ENCODE results near the gene PSIP1. TPM values are rescaled to one million over a fixed set of nuclear protein-coding genes. Genes with fewer than 3 reads are reported as not detected.
"Not testable (repeated sequence)": the region's sequence is repeated elsewhere in the genome, so short reads cannot be mapped to it uniquely, and the experiment has no call there.

The PSIP1 gene
- polyA plus RNA-seq, 5 donors, result 125 to 219 (median 199) TPM

DNA sequence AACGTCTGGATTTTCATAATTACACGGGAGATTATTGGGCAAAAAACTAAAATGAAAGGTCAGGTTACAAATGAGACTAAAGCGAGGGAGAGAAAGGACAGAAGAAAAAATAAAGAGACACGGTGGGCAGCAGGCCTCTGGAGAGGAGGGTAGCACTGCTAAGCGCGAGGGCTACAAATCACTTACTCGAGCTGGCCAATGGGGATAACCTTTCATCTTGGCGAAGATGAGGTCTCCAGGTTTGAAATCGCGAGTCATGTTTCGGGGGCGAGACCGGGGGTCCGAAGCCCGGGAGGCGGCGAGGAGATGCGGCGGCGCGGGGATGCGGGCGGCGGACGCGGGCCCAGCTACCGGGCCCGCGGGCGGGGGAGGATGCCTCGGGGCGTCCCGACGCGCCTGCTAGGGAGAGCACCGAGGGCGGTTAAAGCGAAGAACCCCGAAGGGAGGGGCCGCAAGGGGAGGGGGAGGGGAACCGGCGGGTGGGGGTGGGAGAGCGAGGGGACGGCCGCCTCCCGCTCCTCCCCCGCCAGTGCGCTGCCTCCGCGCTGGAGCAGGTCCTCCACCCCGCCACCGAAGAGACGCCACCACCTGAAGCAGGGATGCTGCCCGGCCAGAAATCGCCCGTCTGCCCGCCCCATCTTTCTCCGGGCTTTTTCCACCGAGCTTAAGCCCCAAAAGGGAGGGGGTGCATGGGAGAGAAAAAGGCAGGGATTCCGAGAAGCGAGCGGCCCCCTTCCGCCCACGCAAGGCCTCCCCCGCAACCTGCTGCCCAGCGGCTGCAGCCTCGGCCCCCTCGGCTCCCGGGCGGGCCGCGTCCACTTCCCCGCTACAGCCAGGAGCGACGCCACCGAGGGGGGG is 610 bp downstream of the PSIP1 start:
- DNase-seq, result peak in 1 of 2 donors; percentile 20

DNA sequence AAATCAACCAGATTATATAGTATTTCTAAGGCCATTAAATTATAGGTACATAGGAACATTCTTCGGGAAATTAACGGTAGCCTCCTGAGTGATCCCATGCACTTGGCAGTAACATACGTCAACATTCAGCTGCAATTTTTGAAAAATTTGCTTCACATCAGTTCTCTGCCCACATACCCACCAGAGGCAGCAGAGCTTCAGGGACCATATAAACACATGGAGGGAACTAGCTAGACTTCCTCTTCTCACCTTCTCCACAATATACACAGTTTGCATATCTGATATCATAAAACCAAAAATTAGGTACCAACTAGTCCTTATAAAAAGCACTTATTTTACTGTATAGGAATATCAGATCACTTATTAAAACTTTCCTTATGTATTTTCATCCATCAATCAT is 4.8 kb downstream of the PSIP1 start:
- no peak for DNase-seq

DNA sequence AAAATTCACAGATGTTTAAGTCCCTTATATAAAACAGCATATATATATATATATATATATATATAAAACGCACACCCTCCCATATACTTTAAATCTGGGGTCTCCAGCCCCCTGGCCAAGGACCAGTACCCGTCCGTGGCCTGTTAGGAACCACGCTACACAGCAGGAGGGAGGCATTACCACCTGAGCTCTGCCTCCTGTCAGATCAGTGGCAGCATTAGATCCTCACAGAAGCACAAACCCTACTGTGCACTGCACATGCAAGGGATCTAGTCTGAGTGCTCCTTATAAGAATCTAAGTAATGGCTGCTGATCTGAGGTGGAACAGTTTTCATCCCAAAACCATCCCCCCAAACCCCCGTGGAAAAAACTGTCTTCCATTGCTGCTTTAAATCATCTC is 9.0 kb downstream of the PSIP1 start:
- no peak for DNase-seq

DNA sequence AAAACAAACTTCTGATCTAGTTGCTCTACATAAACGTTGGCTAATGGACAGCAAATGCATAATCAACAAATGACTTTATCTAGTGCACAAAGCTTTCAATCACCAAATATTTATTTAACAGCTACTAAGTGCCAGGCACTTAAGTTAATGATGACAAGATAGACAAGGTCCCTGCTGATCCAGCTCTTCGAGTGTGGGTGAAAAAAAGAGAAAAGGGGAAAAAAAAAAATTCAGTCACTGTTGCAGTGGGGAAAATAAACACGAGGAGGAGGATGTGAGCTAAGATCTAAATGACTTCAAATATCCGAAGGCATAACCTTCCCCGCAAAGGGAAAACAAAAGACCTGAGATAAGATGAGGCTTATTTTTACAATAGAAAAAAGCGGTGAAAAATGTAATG is 9.6 kb downstream of the PSIP1 start:
- no peak for DNase-seq

DNA sequence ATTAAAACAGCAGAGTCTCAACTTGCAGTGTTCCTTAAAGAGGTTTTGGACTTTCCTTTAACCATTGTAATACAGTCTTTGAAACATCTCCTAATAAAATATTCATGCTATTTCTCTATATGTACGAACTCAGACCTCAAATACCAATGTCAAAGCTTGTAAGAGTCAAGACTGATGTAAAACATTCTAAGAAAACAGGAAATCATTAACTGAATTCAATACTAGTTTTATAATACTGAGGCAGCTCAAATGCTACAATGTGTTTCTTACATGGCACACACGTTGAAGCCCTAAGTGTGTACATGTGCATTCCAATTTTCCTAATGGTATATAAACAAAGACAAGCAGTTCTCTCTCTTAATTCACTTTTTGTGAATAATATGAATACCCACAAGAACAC is 11.6 kb downstream of the PSIP1 start:
- DNase-seq, result no peak

DNA sequence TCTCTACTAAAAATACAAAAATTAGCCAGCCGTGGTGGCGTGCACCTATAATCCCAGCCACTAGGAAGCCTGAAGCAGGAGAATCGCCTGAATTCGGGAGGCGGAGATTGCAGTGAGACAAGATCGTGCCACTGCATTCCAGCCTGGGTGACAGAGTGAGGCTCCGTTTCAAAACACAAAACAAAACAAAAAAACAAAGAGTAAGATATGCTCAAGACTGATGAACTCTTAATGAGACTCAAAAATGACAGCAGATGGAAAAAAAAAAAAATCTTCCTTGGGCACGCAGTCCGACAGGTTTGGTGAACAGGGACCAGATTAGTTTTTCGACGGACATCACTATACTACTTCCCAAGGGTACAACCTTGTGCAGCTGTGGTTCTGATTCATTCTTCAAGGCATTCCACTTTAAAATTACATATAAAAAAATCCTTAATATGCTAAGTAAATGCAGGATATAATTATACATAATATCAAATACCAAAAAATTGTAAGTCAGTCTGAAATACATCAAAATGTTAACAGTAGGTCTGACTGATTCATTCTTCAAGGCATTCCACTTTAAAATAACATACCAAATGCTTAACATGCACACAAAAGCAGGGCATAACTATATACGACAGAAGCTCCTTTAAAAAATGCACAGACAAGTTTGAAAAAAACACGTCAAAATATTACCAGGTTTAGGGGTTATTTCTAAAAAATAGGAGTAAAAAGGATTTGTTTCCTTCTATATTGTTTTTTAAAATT is 12.3 kb downstream of the PSIP1 start:
- no peak for DNase-seq

DNA sequence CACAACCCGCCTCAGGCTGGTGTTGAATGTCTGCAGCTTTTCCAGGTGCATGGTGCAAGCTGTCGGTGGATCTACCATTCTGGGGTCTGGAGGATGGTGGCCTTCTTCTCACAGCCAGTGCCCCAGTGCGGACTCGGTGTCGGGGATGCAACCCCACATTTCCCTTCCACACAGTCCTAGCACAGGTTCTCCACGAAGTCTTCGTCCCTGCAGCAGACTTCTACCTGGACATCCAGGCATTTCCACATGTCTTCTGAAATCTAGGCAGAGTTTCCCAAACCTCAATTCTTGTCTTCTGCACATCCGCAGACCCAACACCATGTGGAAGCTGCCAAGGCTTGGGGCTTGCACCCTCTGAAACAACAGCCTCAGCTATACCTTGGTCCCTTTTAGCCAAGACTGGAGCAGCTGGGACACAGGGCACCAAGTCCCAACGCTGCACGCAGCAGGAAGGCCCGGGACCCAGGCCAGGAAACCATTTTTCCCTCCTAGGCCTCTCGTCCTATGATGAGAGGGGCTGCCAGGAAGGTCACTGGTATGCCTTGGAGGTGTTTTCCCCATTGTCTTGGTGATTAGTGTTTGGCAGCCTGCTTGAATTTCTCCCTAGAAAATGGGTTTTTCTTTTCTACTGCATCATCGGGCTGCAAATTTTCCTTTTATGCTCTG is 18.2 kb downstream of the PSIP1 start:
- DNase-seq, result no peak

DNA sequence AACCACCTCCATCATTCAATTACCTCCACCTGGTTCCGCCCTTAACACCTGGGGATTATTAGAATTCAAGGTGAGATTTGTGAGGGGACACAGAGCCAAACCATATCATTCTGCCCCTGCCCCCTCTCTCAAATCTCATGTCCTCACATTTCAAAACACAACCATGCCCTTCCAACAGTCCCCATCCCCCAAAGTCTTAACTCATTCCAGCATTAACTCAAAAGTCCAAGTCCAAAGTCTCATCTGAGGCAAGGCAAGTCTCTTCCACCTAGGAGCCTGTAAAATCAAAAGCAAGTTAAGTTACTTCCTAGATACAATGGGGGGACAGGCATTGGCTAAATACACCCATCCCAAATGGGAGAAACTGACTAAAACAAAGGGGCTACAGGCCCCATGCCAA is 18.8 kb downstream of the PSIP1 start:
- no peak for DNase-seq

DNA sequence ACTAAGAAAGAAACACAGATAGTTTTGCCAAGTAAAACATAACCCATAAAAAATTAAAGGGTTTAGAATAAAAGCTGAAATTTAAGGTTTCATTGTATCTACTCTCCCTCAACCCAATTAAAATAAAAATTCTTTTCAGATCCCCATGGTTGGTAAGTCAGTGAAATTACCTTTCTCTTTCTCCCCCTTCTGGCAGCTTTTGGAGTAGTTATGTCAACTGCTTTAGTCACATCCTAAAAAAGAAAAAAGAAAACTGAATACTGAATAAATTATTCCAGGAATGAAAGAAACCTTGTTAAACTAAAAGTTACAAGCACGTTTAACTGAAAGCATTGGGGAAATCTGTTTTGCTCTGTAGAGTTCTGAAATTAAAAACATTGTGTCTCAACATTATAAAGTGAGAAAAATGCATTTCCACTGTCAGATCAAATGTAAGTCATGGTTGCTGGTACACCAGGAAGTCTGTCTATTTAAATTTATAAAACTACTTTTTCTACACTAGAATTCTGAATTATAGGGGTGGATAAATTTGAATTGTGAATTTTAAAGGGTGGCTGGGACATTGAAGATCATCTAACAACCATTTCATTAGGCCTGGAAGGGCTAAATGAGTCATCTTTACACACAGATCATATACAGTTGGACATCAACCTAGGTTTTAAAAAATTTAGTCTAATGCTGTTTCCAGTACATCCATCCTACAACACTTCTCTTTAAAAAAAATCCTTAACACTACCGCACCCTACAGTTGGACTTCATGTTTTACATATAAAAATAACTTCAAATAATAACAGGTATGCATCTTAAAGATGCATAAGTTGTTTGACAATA is 24.7 kb downstream of the PSIP1 start:
- no peak for DNase-seq

DNA sequence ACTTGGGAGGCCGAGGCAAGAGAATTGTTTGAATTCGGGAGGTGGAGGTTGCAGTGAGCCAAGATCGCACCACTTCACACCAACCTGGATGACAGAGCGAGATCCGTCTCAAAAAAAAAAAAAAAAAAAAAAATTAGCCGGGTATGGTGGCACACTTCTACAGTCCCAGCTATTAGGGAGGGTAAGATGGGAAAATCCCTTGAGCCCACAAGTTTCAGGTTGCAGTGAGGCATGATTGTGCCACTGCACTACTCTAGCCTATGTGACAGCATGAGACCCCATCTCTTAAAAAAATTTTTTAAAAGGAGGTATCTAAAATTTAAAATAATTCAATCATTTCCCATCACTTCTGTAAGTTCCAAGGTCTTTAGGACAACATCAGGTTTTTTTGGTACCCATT is 26.0 kb downstream of the PSIP1 start:
- DNase-seq, result no peak

DNA sequence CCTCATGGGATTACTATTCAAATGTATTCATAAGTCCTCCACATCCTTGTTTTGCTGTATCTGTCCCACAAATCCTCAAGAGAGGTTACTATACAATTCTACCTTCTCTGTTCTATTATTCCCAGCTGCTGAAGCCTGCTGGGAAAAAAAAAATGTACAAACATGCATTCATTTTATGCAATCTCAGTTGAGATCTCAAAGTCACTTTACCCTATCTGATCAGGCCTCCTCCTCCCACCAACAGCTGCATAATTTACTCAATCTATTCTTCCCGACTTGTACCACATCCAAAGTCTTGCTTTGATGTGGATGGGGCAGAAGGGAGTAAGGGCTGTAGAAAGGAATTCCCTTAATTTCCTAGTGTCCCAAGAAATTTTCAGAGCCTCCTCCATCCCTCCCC is 28.6 kb downstream of the PSIP1 start:
- DNase-seq, result no peak

DNA sequence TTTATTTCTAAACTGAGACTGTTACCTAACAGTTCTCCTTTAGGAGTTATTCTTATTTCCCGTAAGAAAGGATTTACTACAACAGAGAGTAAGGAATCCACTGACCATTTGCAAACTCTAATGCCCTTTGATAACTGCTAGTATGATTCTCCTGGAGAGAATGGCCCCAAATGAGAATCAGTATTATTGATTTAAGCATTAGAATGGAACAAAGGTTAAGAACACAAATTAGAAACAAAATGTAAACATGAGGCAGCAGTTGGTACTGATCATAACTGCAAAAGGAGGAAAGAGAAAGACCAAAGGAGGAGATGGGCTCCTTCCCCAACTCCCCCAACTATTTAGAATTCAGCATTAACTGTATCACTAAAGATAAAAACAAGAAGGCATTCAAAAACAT is 30.7 kb downstream of the PSIP1 start:
- DNase-seq, result no peak

DNA sequence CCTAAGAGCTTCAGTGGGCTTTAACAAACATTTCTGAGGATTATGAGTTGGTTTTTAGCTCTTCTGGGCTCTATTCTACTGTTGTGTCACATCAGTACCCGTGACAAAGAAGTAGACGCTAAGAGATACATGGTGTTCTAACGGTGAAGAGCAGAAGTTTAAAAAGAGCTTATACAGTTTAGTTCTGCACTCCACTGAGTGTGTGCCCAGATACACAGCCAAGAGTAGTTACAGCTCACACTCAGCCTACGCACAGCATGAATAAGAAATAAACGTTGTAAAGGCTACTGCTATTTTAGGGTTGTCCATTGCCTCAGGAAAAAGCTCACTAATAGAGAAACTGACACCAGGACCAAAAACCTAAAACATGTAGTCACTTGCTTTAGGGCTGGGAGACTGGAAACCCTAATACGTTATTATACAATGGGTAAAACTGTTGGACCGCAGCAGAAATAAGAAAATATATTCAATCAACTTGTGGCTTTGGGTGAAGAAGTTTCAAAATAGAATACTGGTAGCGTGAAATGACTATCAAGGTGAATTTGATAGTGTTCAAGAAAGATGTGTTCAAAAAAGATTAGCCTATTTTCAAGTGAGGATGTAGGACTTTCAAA is 34.7 kb downstream of the PSIP1 start:
- DNase-seq, result no peak

DNA sequence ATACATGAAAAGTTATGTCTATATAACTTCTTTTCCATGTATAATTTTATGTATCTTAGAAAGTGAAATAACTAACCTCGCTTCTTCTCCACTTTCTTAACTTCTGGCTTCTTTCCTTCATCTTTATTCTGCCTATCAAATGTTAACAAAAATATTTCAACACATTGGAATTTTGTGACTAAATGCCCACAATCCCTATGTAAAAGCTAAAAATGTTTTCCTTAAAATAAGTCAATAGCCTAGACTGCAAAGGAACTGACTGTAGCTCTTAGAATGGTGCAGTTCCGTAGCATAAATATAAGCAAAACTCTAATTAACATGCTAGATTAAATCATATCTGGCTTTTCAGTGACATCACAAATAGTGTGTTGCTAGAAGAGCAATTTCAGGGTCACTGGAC is 40.9 kb downstream of the PSIP1 start:
- no peak for DNase-seq

DNA sequence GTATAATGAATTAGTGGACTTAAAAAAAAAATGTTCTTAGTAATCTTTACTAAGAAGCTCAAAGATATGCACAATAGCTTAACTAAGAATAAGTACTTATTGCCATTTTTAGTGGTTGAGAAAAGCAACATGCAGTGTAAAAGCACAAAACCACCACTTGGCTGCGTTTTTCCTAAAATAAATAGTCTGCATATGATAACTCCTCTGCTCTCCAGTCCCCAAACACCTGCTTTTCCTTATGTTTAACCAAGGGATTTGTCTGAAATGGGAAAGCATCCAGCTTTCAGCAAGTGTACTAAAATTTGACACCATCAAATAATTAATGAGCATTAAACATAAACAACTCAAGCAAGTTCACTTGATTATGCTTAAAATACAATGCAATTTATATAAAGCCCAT is 41.4 kb downstream of the PSIP1 start:
- DNase-seq, result no peak

DNA sequence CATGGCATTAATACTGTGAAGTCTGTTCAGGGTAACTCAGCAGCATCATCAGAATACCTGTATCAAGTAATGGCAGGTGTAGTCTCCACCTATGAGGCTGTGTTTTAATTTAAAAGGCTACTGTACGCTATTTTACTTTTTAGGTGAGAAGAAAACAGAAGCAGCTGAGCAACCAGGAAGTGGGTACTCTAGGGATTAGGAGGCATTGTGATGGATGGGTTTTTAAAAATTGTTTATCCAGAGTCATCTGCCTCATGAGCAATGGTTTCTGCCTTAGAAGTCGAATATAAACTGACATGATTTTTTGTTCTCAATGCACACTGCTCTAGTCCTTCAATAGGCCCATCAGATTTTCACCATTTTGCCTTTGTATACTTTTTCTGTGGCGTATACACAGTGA is 42.6 kb downstream of the PSIP1 start:
- no peak for DNase-seq

DNA sequence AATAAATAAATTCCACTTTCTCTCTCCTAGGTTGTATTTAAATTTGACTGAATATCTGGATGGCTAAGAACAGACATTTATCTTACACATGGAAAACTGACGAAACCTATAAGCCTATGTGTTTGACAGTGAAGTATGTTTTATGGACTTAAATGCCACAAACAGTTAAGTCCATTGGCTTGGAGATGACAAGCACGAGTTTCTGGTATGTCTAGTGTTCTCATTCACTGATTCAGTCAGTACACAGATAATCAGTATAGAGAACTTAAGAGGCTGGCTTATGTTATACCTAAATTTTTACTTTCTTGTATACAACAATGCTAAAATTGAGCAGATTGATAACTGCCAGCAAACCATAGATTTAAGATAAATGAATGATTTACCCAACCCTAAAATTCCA is 49.2 kb downstream of the PSIP1 start:
- no peak for DNase-seq

DNA sequence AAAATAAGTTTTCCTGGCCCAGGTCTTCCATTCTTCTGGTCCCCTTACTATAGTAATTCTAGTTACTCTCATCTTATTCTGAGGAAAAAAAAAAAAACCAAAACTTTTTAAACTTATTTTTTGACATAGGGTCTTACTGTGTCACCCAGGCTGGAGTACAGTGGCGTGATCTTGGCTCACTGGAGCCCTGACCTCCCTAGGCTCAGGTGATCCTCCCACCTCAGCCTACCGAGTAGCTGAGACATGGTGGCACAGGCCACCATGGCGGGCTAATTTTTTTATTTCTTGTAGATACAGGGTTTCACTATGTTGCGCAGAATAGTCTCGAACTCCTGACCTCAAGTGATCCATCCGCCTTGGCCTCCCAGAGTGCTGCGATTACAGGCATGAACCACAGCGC is 49.7 kb downstream of the PSIP1 start:
- DNase-seq, result no peak

DNA sequence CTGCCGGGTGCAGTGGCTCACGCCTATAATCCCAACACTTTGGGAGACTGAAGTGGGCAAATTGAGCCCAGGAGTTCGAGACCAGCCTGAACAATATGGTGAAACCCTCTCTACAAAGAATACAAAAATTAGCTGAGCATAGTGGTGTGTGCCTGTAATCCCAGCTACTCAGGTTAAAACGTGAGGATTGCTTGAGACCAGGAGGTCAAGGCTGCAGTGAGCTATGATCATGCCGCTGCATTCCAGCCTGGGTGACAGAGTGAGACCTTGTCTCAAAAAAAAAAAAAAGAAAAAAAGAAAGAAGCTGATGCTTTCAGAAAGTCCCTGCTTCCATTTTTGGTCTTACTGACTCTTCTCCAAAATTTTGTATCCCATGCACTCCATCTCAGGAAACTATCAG is 56.8 kb downstream of the PSIP1 start:
- DNase-seq, result no peak

DNA sequence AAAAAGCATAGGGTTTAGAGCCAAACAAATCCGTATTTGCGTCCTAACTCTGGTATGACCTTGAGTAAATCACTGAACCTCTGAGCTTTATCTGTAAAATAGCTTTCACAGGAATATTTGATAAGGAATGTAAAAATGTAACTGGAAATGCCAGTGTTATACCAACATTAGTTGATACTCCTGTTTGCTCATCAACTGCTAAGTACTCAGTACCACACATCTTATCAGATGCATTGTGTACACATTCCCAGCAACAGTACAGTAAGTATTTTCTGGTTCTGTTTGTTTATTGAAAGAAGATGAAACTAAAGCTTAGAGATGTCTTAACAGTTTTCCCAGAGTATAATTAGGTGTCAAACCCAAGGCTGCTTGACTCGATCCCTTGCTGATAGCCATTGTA is 66.6 kb downstream of the PSIP1 start:
- no peak for DNase-seq

DNA sequence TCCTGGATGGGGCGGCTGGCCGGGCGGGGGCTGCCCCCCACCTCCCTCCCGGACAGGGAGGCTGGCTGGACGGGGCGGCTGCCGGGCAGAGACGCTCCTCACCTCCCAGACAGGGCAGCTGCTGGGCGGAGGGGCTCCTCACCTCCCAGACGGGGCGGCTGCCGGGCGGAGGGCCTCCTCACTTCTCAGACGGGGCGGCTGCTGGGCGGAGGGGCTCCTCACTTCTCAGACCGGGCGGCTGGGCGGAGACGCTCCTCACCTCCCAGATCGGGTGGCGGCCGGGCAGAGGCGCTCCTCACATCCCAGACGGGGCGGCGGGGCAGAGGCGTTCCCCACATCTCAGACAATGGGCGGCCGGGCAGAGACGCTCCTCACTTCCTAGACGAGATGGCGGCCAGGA is 68.5 kb downstream of the PSIP1 start:
- not testable (repeated sequence) for DNase-seq

Measured in right lung (tissue), 5 donors.